Measurements from ENCODE around the gene APOOL.

GRCh38 chrX:85026170-85026569 lies 22.5 kb downstream of the APOOL start:
- TF ChIP-seq GATA3 (IDR thresholded peaks at IDR 0.05; ENCODE audit: low read depth, low read length): no peak
- TF ChIP-seq GATA2 (IDR thresholded peaks at IDR 0.05; ENCODE audit: low read depth, low read length): no peak

Measured in SH-SY5Y (cell line).